ENCODE data around the gene MAN1A1. TPM values are rescaled to one million over a fixed set of nuclear protein-coding genes. Genes with fewer than 3 reads are reported as not detected.
"Not testable (repeated sequence)": the region's sequence is repeated elsewhere in the genome, so short reads cannot be mapped to it uniquely, and the experiment has no call there.

The MAN1A1 gene
- total RNA-seq, 1 donor from 2014 or later: 28.1 TPM

GRCh38 chr6:119156757-119157505 is 192.6 kb downstream of the MAN1A1 start:
- intact Hi-C loops (cut with micrococcal nuclease): no loop called here

DNA sequence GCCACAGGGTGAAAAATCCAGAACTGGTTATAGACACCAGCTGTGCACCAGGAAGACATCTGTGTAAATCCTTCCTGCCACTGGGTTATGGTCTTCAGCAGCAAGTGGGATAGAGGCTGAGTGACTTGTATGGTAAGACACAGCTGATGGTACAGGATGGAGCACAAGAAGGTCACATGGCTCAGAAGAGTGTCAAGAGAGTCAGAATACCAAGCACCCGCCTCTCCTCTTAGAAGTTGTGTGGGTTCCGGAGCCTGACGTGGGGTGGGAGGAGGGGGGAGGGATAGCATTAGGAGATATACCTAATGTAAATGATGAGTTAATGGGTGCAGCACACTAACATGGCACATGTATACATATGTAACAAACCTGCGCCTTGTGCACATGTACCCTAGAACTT is 193.5 kb downstream of the MAN1A1 start:
- intact Hi-C loops (cut with micrococcal nuclease): not testable (repeated sequence)

DNA sequence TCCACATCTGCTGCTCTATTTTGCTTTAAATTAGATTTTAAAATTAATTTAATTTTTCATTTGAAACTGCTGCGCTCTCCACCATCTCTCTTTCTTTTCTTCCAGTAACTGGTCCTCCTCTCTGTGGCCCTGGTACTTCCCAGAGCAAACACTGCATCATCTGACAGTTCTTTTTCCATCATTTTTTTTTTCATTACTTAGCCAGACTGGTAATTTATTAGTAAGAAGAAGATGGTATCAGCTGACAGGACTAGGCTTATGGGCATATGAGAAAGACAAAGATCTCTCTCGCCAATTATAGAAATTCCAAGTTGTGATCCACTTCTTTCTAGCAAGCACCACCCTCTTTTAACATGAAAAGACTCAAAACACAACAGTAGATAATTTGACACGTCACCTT is 197.4 kb downstream of the MAN1A1 start:
- intact Hi-C loops (cut with micrococcal nuclease): no loop called here

DNA sequence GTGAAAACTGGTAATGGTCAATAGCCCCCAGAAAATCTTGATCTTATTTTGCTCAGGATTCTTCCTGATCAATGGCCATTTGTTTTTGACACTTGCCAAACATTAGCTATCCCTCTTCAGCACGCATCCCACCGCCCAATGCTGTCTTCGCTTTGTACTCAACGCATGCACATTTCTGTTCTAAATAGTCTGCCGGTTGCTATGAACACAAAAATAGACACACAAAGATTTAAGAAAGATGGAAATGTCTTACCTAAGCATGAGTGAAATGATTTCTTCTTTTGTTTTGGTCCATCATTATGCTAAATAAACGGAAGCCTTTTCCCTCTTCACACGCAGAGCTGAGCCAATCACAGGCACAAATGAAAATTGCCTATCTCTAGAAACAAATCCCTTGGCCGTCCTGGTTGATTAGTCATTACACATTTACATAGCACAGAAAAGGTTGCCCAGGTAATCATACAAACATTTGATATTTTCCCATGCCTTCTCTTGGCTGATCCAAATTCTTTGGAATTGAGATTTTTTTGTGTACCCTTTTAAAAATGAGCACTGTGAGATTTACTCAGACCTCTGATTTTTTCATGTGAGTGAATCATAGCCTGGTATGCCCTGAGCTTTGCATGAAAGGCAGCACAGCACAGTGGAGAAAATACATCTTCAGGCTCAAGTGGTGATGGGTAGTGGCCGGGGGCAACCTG is 200.6 kb downstream of the MAN1A1 start:
- intact Hi-C loops (cut with micrococcal nuclease): loop anchor here (1.0 to 10.0 kb wide), 4 partner anchors 201 to 830 kb away; no protein-coding TSS in a partner anchor

GRCh38 chr6:119148098-119148824 is 201.3 kb downstream of the MAN1A1 start:
- intact Hi-C loops (cut with micrococcal nuclease): loop anchor here (1.0 to 10.0 kb wide), 4 partner anchors 202 to 831 kb away; no protein-coding TSS in a partner anchor

DNA sequence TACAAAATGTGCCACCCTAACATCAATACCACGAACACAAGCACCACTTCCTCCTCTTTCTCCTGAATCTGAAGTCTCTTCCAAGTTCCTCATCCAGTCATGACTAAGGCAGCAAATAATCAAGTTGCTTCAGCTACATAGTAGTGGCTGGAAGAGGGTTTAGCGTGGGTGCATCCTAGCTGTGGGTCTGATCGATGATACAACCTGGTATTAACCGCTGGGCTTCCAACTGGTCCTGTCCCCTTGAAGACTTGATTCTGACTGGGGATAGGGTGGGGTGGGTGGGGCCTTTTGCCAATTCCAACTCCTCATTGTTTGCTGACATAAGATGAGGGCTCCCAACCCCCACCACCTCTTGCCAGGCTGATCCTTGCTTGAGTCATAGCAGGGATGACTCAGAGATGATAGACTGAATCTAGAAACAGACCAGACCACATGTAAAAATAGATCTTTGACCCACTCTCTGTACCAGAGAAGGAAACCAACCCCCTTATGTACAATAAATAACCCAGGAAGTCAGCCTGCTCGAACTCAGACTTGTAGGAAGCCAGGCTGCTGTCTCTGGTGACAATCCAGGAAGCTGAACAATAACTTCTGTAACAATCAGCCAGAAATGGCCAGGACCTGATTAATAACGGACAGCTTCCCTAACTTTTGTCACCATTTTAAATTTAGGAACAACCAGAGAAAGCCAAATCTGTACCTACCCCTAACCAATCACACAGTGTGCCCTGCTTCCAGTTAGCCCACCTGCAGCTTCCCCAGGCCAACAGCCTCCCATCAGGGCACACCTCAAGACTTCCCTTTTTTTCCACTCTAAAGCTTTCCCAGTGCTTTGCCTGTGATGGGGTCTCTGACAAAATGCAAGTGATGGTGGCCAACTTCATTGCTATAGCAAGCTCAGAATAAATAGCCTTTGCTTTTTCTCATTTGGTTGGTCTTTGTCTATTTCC is 202.2 kb downstream of the MAN1A1 start:
- intact Hi-C loops (cut with micrococcal nuclease): loop anchor here (1.0 to 10.0 kb wide), 5 partner anchors 19 to 831 kb away; no protein-coding TSS in a partner anchor

DNA sequence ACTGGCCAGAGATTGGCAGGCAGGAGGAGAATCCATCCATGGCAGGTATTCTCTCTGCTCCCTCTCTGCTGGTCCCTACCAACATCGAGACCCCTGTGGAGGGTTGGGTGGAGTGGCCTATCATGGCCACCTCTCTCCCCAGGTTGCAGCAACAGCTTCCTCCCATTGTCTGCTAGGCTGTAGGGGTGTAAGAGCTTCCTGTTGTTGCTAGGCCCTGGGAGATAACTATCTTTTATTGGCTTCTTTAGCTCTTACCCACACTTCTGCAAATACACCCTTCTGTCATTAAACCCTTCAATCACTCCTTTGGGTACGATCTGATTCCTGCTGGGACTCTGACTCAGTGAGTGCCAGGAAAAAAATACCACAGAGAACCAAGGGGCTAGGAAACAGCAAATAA is 204.4 kb downstream of the MAN1A1 start:
- intact Hi-C loops (cut with micrococcal nuclease): loop anchor here (5.0 to 10.0 kb wide), 2 partner anchors 317 to 710 kb away; no protein-coding TSS in a partner anchor

DNA sequence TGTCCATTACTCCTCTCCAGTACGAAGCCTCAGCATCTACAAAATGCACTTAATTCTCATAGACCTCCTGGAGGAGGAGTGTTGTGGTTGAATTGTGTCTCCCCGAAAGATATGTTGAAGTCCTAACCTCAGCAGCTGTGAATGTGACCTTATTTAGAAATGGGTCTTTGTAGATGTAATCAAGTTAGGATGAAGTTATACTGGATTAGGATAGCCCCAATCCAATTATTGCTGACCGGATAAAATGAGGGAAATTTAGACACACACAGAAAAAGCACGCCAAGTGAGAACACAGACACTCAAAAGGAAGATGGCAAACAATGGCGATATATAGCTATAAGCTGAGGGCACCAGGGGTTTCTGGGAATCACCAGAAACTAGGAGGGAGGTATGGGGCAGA is 206.9 kb downstream of the MAN1A1 start:
- intact Hi-C loops (cut with micrococcal nuclease): loop anchor here (10.0 kb wide), 1 partner anchor 712 kb away; no protein-coding TSS in a partner anchor

- intact Hi-C loops (cut with micrococcal nuclease): loop anchor here (10.0 kb wide), 1 partner anchor 713 kb away; no protein-coding TSS in a partner anchor
These were observed 207.5 kb downstream of the MAN1A1 start for GRCh38 chr6:119142041-119142440.

DNA sequence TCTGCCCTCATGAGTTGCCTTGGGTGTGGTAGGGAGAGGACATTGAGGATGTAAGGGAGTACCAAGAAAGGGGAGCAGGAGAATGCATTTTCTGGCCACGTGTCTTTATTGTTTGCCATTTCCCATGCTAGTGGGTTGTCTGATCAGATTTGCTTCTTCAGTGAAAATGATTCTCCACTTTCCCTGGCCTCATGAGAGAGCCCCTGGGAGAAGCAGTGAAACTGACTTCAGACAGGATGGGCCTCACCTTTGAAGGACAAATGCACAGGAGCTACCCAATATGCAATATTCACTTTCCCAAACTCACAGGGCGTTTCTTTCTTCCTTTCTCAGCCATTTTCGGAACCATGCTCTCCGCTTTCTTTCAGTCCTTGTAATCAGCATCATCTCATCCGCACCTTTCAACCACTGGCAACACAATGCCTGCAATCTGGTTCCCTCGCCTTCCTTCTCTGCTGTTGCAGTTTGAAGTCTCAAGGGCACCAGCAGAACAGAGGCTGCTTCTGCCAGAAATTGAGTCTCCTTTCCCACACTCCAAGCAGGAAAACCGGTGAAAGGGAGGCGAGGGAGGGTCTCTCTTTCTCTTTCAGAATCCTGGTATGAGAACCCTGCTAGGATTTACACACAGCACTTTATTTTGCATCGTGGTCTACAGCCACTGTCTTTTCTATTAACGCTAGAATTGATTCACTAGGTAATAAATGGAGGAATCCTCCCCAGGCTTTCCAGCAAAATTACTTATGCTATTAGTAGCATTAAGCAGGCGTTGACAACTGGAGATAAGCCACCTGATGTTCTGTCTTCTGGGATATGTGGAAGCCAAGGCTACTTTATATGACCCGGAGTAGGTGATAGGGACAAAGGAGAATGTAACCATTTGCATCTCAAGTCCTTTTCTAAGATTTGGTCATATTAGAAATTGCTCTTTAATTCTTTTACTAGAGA is 209.1 kb downstream of the MAN1A1 start:
- intact Hi-C loops (cut with micrococcal nuclease): loop anchor here (10.0 kb wide), 1 partner anchor 714 kb away; no protein-coding TSS in a partner anchor

DNA sequence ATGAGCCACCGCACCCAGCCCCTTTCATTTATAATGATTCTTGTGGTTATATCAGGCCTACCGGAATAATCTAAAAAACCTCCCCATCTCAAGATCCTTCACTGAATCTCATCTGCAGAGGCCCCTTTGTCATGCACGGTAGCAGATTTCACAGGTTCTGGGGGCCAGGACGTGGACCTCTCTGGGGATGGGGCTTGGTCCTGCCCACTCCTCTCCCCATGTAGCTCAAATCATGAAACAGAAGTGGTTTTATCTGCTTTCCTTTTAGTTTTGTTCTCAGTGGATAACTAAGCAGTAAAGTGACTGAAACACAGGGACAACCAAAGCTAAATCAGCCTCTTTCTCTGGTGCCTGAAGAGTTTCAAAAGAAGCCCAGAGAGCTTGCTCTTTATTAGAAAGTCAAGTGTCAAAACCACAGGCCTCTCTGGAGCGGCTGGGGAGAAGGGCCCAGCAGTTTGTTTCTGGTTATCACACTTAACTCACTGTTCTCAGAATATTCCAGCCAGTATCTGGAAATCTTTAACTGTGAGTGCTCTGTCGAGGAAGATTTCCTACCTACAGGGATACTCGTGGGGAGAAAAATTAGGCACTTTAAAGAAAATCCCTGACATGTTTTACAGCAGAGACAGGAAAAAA is 210.5 kb downstream of the MAN1A1 start:
- intact Hi-C loops (cut with micrococcal nuclease): no loop called here

GRCh38 chr6:119137194-119138072 is 212.1 kb downstream of the MAN1A1 start:
- intact Hi-C loops (cut with micrococcal nuclease): no loop called here

DNA sequence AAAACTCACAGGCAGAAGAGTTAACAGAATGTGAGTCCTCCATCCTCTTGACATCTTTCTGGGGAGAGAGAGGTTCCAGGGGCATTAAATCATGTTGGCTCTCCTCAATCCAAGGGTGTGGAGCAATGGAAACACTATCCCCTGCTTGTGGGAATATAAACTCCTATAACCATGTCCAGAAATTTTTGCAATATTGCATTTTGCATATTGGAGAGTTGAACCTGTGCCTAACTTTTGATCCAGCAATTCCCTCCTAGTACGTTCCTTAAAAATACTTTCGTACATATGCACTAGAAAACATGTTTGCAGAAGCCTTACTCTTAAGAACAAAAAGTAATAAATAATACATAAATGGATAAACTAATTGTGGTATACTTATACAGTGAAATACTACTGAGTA is 214.8 kb downstream of the MAN1A1 start:
- intact Hi-C loops (cut with micrococcal nuclease): no loop called here

DNA sequence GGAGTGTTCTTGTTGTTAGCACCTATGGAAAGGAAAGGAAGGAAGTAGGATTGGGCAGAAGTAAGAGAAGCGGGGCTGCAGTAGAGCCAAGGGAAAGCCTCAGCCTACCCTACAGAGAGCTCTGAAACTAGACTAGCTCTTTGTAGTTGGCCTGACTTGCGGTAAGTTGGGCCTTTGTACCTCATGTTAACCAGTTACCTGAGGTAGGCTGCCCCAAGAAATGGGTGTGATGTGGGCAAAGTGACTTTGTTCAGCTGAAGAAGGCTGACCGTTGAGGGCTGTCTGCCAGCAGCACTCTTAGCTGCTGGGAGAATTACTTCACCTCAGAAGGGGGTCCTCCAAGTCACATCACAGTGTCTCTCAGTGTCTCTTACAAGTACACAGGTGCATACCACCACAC is 216.2 kb downstream of the MAN1A1 start:
- intact Hi-C loops (cut with micrococcal nuclease): no loop called here

DNA sequence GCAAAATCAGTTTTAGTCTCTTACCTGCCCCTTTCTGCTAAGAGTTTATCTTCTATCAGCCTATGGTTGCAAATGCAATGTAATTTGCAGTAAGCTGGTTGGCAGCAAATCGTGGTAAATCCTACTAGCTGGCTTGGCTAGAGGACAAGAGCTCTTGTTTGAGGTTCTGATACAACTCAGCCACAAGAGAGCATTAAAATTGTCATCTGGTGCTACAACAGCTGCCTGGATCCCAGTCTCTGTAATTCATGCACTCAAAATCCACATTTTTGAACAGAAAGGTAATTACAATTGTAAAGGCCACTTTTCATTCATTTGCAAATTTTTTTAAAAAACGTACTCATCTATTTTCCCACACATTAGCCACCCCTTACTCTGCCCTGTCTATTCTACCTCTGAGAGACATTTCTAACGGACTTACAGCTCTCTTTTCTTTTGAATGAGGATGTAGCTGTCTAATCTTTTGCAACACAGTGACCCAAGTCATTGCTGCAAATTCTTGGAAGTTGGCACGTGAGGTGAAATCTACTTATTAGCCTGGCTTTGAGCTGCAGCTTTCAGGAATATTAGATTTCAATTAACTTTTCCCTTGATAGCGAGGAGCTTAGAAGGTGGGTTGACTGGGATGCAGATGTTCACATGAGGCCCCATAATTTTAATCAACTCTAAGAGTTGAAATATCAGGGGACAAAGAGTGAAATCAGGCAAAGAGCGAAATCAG is 217.1 kb downstream of the MAN1A1 start:
- intact Hi-C loops (cut with micrococcal nuclease): no loop called here

DNA sequence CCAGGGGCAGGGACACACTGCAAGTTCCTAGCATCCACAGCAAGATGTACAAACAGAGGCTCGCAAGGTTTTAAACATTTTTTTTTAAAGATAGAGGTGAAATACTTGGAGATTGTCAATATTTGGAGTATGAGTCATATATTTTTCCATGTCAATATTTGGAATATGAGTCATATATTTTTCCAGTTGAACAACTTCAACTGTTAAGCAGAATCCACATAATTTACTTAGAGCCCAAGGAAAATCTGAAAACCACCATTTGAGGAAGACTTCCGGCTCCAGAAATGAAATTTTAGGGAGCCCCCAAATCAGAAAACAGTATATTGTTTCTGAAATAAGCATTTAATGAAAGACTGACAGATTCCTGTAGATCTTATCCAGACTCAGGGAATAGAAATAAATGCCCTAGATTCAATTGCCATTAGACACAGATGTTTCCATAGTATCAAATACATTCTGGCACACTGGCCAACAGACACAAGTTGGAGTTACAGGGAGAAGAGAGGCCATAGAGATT is 219.5 kb downstream of the MAN1A1 start:
- intact Hi-C loops (cut with micrococcal nuclease): loop anchor here (1.0 to 10.0 kb wide), 5 partner anchors 17 to 925 kb away; no protein-coding TSS in a partner anchor

All from T-helper 1 cell treated with Interleukin-12 subunit alpha and Interleukin-12 subunit beta and Interleukin-4 antibody, amounts not matched to agents 30 ng/mL and 1 ng/mL, for 36 hours (primary cell).